Vagina (tissue), 2 donors: ENCODE results near the gene UNKL.

Experiments
- POLR2AphosphoS5 ChIP-seq, 2 donors: sonication (generic); formaldehyde crosslinking; IDR thresholded peaks; one replicate each; pipeline ENCODE4 v1.9.0; 2017; ENCODE audit warnings: antibody characterized with exemption in 2 of 2, mild to moderate bottlenecking in 2 of 2, low read depth in 1 of 2; ENCODE audit not compliant: insufficient read depth in 1 of 2
- TF ChIP-seq, protein P1 (sequence below), 3 experiments: fragments of 450-650 bp in 2 of 3; fragments of 200-600 bp in 1 of 3; sonication (generic) in 1 of 3; IDR thresholded peaks; one replicate each; pipeline ENCODE4 v1.5.1; 2017 to 2019; ENCODE audit warnings: antibody characterized with exemption in 3 of 3, mild to moderate bottlenecking in 2 of 3, moderate library complexity in 2 of 3

DNA sequence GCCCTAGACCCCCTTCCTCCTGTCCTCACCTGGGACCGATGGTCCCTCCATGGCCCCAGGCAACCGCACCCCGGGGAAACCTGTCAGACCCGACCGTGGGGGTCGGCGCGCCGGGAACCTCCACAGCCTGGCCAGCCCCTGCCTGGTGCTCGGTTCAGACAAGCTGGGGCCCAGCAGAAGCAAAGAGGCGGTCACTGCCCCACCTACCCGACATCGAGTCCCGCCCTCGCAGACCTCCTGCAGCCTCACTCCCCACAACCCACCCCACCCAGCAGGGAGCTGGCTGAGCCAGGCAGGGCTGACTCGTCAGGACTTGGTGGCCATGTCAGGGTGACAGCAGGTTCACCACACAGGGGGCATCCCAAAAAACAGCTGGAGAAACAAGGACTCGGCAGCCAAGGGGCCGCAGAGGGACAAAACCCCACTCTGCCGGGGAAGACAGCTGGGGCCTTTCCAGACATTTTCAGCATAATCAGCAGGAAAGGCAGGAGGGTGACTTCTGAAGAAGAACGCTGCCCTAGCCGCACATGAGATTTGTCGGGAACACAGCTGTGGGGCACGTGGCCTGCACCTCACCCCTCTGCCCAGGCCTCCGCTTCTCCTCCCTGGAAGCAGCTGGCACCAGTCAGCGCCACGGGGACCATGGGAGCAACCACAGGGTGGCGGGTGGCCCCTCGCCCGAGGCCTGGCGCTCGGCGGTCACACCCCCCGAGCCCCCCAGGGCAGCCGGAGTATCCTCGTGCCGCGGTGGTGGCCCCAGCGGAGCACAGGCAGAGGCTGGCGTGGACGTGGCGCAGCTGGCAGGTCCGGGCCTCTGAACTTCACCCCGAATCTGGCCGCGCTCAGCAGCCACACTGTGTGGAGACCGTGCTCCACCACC is 39.8 kb downstream of the UNKL start:
- no peak for TF ChIP-seq POLR2AphosphoS5 (IDR thresholded peaks at IDR 0.05; ENCODE audit: insufficient read depth in 1 of 2, low read depth in 1 of 2)
- TF ChIP-seq, protein P1, sequence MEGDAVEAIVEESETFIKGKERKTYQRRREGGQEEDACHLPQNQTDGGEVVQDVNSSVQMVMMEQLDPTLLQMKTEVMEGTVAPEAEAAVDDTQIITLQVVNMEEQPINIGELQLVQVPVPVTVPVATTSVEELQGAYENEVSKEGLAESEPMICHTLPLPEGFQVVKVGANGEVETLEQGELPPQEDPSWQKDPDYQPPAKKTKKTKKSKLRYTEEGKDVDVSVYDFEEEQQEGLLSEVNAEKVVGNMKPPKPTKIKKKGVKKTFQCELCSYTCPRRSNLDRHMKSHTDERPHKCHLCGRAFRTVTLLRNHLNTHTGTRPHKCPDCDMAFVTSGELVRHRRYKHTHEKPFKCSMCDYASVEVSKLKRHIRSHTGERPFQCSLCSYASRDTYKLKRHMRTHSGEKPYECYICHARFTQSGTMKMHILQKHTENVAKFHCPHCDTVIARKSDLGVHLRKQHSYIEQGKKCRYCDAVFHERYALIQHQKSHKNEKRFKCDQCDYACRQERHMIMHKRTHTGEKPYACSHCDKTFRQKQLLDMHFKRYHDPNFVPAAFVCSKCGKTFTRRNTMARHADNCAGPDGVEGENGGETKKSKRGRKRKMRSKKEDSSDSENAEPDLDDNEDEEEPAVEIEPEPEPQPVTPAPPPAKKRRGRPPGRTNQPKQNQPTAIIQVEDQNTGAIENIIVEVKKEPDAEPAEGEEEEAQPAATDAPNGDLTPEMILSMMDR (IDR thresholded peaks at IDR 0.05), result no peak
